IMR-90 (cell line): ENCODE data around the gene HS6ST3. TPM values are rescaled to one million over a fixed set of nuclear protein-coding genes. Genes with fewer than 3 reads are reported as not detected.

Source experiments
- ATAC-seq: fragments of 200-7000 bp; cut with Tn5 transposase; 2 replicates; pipeline ENCODE4 v1.9.1; 2020; ENCODE audit warnings: low read depth, mild to moderate bottlenecking, moderate library complexity
- BruUV-seq: library from RNA; stranded (reverse); fragments of 400-500 nt; replicated peaks from 2 replicates; lab custom pipeline; 2021; lab: Mats Ljungman, UMichigan
- CTCF ChIA-PET: fragments of 300-600 bp; formaldehyde crosslinking; extraction: SDS; loops from one replicate; lab custom pipeline; 2021; ENCODE audit warnings: antibody characterized with exemption; lab: Yijun Ruan, JAX
- POLR2A ChIA-PET: fragments of 300-600 bp; sonication (Branson Sonifier 250); formaldehyde crosslinking; loops from one replicate; lab custom pipeline; 2022; ENCODE audit warnings: antibody characterized with exemption; ENCODE audit not compliant: unreplicated experiment; lab: Charles Lee
- DNase-seq: peaks from one replicate; pipeline ENCODE4 v3.0.0; 2013
- H2AFZ ChIP-seq: replicated peaks from 2 replicates; pipeline ENCODE3; 2013; ENCODE audit warnings: low read length, mild to moderate bottlenecking; ENCODE audit not compliant: poor library complexity
- H2AK5ac ChIP-seq: 2 replicates; pipeline ENCODE4 v1.6.1; 2013; ENCODE audit warnings: low read depth, low read length, inconsistent platforms
- H2AK9ac ChIP-seq: replicated peaks from 2 replicates; pipeline ENCODE3; 2013; ENCODE audit warnings: mild to moderate bottlenecking, low read depth, low read length, moderate library complexity; ENCODE audit not compliant: poor library complexity
- H2BK120ac ChIP-seq: 2 replicates; pipeline ENCODE4 v1.6.1; 2013; ENCODE audit warnings: low read depth, low read length, inconsistent platforms
- H2BK15ac ChIP-seq: 3 replicates; pipeline ENCODE4 v1.6.1; 2013; ENCODE audit warnings: low read depth, low read length, inconsistent platforms
- H2BK20ac ChIP-seq: 2 replicates; pipeline ENCODE4 v1.6.1; 2013; ENCODE audit warnings: low read depth, mild to moderate bottlenecking, inconsistent platforms, low read length, moderate library complexity
- H2BK5ac ChIP-seq: 2 replicates; pipeline ENCODE4 v1.6.1; 2013; ENCODE audit warnings: mild to moderate bottlenecking, low read depth, low read length, inconsistent platforms; ENCODE audit not compliant: poor library complexity, severe bottlenecking
- H3K14ac ChIP-seq: replicated peaks from 2 replicates; pipeline ENCODE4 v1.6.1; 2013; ENCODE audit warnings: low read depth, low read length, inconsistent platforms
- H3K18ac ChIP-seq: 2 replicates; pipeline ENCODE4 v1.6.1; 2013; ENCODE audit warnings: low read depth, low read length, control low read depth
- H3K23ac ChIP-seq: 2 replicates; pipeline ENCODE4 v1.6.1; 2013; ENCODE audit warnings: low read depth, low read length, inconsistent platforms
- H3K27ac ChIP-seq: 2 replicates; pipeline ENCODE4 v1.5.1; 2013; ENCODE audit warnings: mild to moderate bottlenecking, control low read depth, low read length; ENCODE audit not compliant: insufficient read depth
- H3K27me3 ChIP-seq: 2 replicates; pipeline ENCODE4 v1.6.1; 2013; ENCODE audit warnings: low read length; ENCODE audit not compliant: control insufficient read depth, insufficient read depth
- H3K36me3 ChIP-seq: 2 replicates; pipeline ENCODE4 v1.6.1; 2013; ENCODE audit warnings: low read length, mixed read lengths; ENCODE audit not compliant: control insufficient read depth, insufficient read depth
- H3K4ac ChIP-seq: 2 replicates; pipeline ENCODE4 v1.6.1; 2013; ENCODE audit warnings: low read depth, low read length, inconsistent platforms
- H3K4me1 ChIP-seq: 2 replicates; pipeline ENCODE4 v1.6.1; 2013; ENCODE audit warnings: low read length, mixed read lengths; ENCODE audit not compliant: control insufficient read depth, insufficient read depth
- H3K4me2 ChIP-seq: 2 replicates; pipeline ENCODE4 v1.6.1; 2013; ENCODE audit warnings: low read depth, mild to moderate bottlenecking, control low read depth, low read length, moderate library complexity
- H3K4me3 ChIP-seq: 2 replicates; pipeline ENCODE4 v1.5.1; 2013; ENCODE audit warnings: low read depth, mild to moderate bottlenecking, control low read depth, low read length, moderate library complexity; ENCODE audit not compliant: insufficient read depth
- H3K56ac ChIP-seq: 2 replicates; pipeline ENCODE4 v1.6.1; 2013; ENCODE audit warnings: low read length, inconsistent platforms; ENCODE audit not compliant: insufficient read depth; ENCODE audit errors: extremely low read depth
- H3K79me1 ChIP-seq, 2 experiments: 2 replicates each; pipeline ENCODE4 v1.6.1; 2013; ENCODE audit warnings: low read length in 2 of 2, inconsistent platforms in 1 of 2, low read depth in 1 of 2
- H3K9ac ChIP-seq: 2 replicates; pipeline ENCODE4 v1.6.1; 2013; ENCODE audit warnings: low read depth, low read length, control low read depth
- H3K9me1 ChIP-seq: 2 replicates; pipeline ENCODE4 v1.6.1; 2013; ENCODE audit warnings: low read length, inconsistent platforms; ENCODE audit not compliant: insufficient read depth
- H3K9me3 ChIP-seq: 2 replicates; pipeline ENCODE4 v1.6.1; 2013; ENCODE audit warnings: low read length; ENCODE audit not compliant: control insufficient read depth, insufficient read depth
- H4K20me1 ChIP-seq: 2 replicates; pipeline ENCODE4 v1.6.1; 2013; ENCODE audit warnings: low read length, inconsistent platforms; ENCODE audit not compliant: insufficient read depth
- H4K5ac ChIP-seq: 2 replicates; pipeline ENCODE4 v1.6.1; 2013; ENCODE audit warnings: mild to moderate bottlenecking, low read depth, low read length, control low read depth
- H4K8ac ChIP-seq, 2 experiments: 2 replicates each; pipeline ENCODE4 v1.6.1; 2013; ENCODE audit warnings: low read depth in 2 of 2, low read length in 2 of 2, control low read depth in 1 of 2, inconsistent platforms in 1 of 2
- H4K91ac ChIP-seq: 2 replicates; pipeline ENCODE4 v1.6.1; 2013; ENCODE audit warnings: low read depth, low read length, inconsistent platforms; ENCODE audit not compliant: insufficient read depth
- CHD1 ChIP-seq: IDR thresholded peaks from 2 replicates; pipeline ENCODE4 v1.6.1; 2012; ENCODE audit warnings: low read depth, low read length, improper control_type of control experiment
- RCOR1 ChIP-seq: IDR thresholded peaks from 2 replicates; pipeline ENCODE4 v1.6.1; 2012; ENCODE audit warnings: mild to moderate bottlenecking, low read length, improper control_type of control experiment; ENCODE audit not compliant: insufficient replicate concordance
- WGBS, 2 experiments: methylation state at CpG; one replicate each; pipeline versions ENCODE4 v1.1.5 to v1.1.7; 2013; ENCODE audit warnings: missing lambda C conversion rate in 2 of 2; ENCODE audit not compliant: insufficient read length in 1 of 2; ENCODE audit errors: extremely low coverage in 2 of 2; 5-methylcytosine and 5-hydroxymethylcytosine counted together
- dilution Hi-C: fragments of 300-500 bp; cut with HindIII; formaldehyde crosslinking; loops from one replicate; pipeline ENCODE4 v1.14.3; 2018; ENCODE audit warnings: low sequenced_read_pairs; ENCODE audit not compliant: unreplicated experiment
- in situ Hi-C: fragments of 300-500 bp; cut with MboI; formaldehyde crosslinking; loops from 3 replicates; pipeline ENCODE4 v1.14.3; 2019; ENCODE audit warnings: low sequenced_read_pairs, inconsistent platforms, mixed read lengths
- intact Hi-C: fragments of 100-400 bp; cut with micrococcal nuclease; formaldehyde crosslinking; loops from 2 replicates; pipeline ENCODE4 v1.10.0; 2022
- polyA plus RNA-seq, 3 experiments: library from polyadenylated mRNA; depleted of rRNA; stranded (reverse); fragments of >200 nt; gene quantifications; 2 replicates each; pipeline ENCODE4 v1.2.3, GENCODE V29; 2012; ENCODE audit warnings: low replicate concordance in 1 of 3
- total RNA-seq: library from RNA; depleted of rRNA; stranded (reverse); fragments of >200 nt; gene quantifications from 2 replicates; pipeline ENCODE4 v1.2.3, GENCODE V29; 2012
- TF ChIP-seq, protein P1 (sequence below): fragments of 150-350 bp; IDR thresholded peaks from 2 replicates; pipeline ENCODE4 v1.6.1; 2017; ENCODE audit warnings: mild to moderate bottlenecking, antibody characterized with exemption, low read length, low read depth

HS6ST3 gene
- total and polyA plus RNA-seq, 2 of the 4 experiments (the other 2 are of a cell fraction) = not detected

GRCh38 chr13:96041326-96042110 lies 48.4 kb upstream of the HS6ST3 start:
- Histone ChIP-seq H3K56ac (no peak overlapping the region), H2BK5ac (no peak overlapping the region), H2BK20ac (no peak overlapping the region), H3K14ac (no peak overlapping the region), H3K9me3 (no peaks in the 10 kb centered on the region), H2AK9ac (no peak overlapping the region), H2BK15ac (no peak overlapping the region), H4K5ac (no peak overlapping the region), H3K36me3 (no peaks in the 10 kb centered on the region), H3K4me1 (no peaks in the 10 kb centered on the region), H3K27ac (no peak overlapping the region), H4K20me1 (peaks cover 10% of the 10 kb centered on the region), H3K4me2 (no peak overlapping the region), H2BK120ac (no peak overlapping the region), H3K4ac (no peak overlapping the region), H3K9ac (no peak overlapping the region), H3K4me3 (no peak overlapping the region), H3K18ac (no peak overlapping the region), H3K27me3 (no peaks in the 10 kb centered on the region), H3K23ac (no peak overlapping the region), H4K91ac (no peak overlapping the region), H2AK5ac (no peak overlapping the region), H3K9me1 (no peaks in the 10 kb centered on the region), H2AFZ (no peak overlapping the region), H3K79me1 (peaks cover 20 to 41% of the 10 kb centered on the region in 2 experiments), H4K8ac (no peak overlapping the region)
- dilution Hi-C loops (no loop called here), intact Hi-C loops (no loop called here), in situ Hi-C loops (loop anchor here (25.0 kb wide), 1 partner anchor 771 kb away; no protein-coding TSS in a partner anchor)
- POLR2A ChIA-PET = no interaction called here
- ATAC-seq (no peak), DNase-seq (no peak)
- TF ChIP-seq RCOR1 = no peak
- TF ChIP-seq, protein P1, sequence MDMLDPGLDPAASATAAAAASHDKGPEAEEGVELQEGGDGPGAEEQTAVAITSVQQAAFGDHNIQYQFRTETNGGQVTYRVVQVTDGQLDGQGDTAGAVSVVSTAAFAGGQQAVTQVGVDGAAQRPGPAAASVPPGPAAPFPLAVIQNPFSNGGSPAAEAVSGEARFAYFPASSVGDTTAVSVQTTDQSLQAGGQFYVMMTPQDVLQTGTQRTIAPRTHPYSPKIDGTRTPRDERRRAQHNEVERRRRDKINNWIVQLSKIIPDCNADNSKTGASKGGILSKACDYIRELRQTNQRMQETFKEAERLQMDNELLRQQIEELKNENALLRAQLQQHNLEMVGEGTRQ = no peak
- no peak for TF ChIP-seq CHD1
- CTCF ChIA-PET = no interaction called here
- no CpG with 5 or more reads among the region's 4 CpGs for WGBS, 2 experiments
- no TSS peak for BruUV-seq
